Thoracic aorta (tissue), 2 donors: ENCODE measurements around the gene DISC1. TPM values are rescaled to one million over a fixed set of nuclear protein-coding genes. Genes with fewer than 3 reads are reported as not detected.
"Not testable (repeated sequence)": the region's sequence is repeated elsewhere in the genome, so short reads cannot be mapped to it uniquely, and the experiment has no call there.

ENCODE experiments used
- ATAC-seq: fragments of 150-250 bp; one replicate; pipeline ENCODE4 v1.8.0; 2017; ENCODE audit warnings: low read depth; ENCODE audit not compliant: insufficient number of reproducible peaks, low FRiP score
- DNase-seq: peaks from one replicate; pipeline ENCODE4 v3.0.0-alpha.2; 2020; ENCODE audit warnings: low spot score
- H3K27ac ChIP-seq, 2 donors: fragments of 200-600 bp; sonication (generic); 1 replicate in 1 of 2; 2 replicates in 1 of 2; pipeline ENCODE4 v1.5.1; 2016; ENCODE audit warnings: mild to moderate bottlenecking in 2 of 2, moderate library complexity in 2 of 2
- H3K27me3 ChIP-seq: fragments of 200-600 bp; sonication (generic); replicated peaks from 2 replicates; pipeline ENCODE4 v1.6.0; 2016; ENCODE audit warnings: mild to moderate bottlenecking; ENCODE audit not compliant: insufficient read depth
- H3K36me3 ChIP-seq: fragments of 200-600 bp; sonication (generic); one replicate; pipeline ENCODE4 v1.5.1; 2016
- H3K4me1 ChIP-seq, 2 donors: fragments of 200-600 bp; sonication (generic); 1 replicate in 1 of 2; 2 replicates in 1 of 2; pipeline versions ENCODE4 v1.5.1 to v1.6.0; 2016; ENCODE audit warnings: low read depth in 2 of 2, mild to moderate bottlenecking in 1 of 2; ENCODE audit not compliant: control insufficient read depth in 1 of 2
- H3K4me3 ChIP-seq: fragments of 200-600 bp; sonication (generic); 2 replicates; pipeline ENCODE4 v1.5.1; 2016; ENCODE audit warnings: mild to moderate bottlenecking
- H3K9me3 ChIP-seq: fragments of 200-600 bp; sonication (generic); 2 replicates; pipeline ENCODE4 v1.5.1; 2016
- CTCF ChIP-seq: fragments of 200-600 bp; sonication (generic); IDR thresholded peaks from one replicate; pipeline ENCODE4 v1.5.1; 2019; ENCODE audit warnings: antibody characterized with exemption
- total RNA-seq, 2 donors: library from RNA; depleted of rRNA; stranded (reverse); fragments of >200 nt; gene quantifications; one replicate each; pipeline versions ENCODE4 v1.1.0 to v1.2.3, GENCODE V29; 2016

The DISC1 gene
- total RNA-seq, 2 donors from 2014 or later, result 13.1 to 26.9 TPM

GRCh38 chr1:231619257-231619634, 7.3 kb upstream of the DISC1 start:
- Histone ChIP-seq H3K27ac (no peak overlapping the region), H3K27me3 (no peaks in the 10 kb centered on the region), H3K4me1 (no peaks in the 10 kb centered on the region), H3K36me3 (no peaks in the 10 kb centered on the region), H3K9me3 (no peaks in the 10 kb centered on the region), H3K4me3 (no peak overlapping the region)
- no peak for DNase-seq
- ATAC-seq, result no peak
- TF ChIP-seq CTCF, result no peak

- H3K4me1 ChIP-seq, result peaks cover 7 to 16% of the 10 kb centered on the region in 2 donors
- H3K27me3 ChIP-seq, H3K4me3 ChIP-seq, DNase-seq, H3K36me3 ChIP-seq, H3K27ac ChIP-seq, H3K9me3 ChIP-seq, ATAC-seq: not testable (repeated sequence)
These were observed 1.5 kb upstream of the DISC1 start for GRCh38 chr1:231625042-231625441.

GRCh38 chr1:231625975-231626534, 535 bp upstream of the DISC1 start:
- Histone ChIP-seq H3K36me3 (no peaks in the 10 kb centered on the region), H3K4me1 (peaks cover 7 to 16% of the 10 kb centered on the region in 2 donors), H3K27ac (no peak overlapping the region), H3K9me3 (no peaks in the 10 kb centered on the region), H3K27me3 (no peaks in the 10 kb centered on the region), H3K4me3 (peak overlapping the region; percentile 87)
- DNase-seq, result no peak
- TF ChIP-seq CTCF, result no peak
- no peak for ATAC-seq

- DNase-seq (peak; percentile 7), ATAC-seq (no peak)
- TF ChIP-seq CTCF, result no peak
- Histone ChIP-seq H3K4me1 (peaks cover 7 to 16% of the 10 kb centered on the region in 2 donors), H3K36me3 (no peaks in the 10 kb centered on the region), H3K4me3 (peak overlapping the region; percentile 87), H3K27ac (peak overlapping the region; percentile 59 to 66), H3K27me3 (no peaks in the 10 kb centered on the region), H3K9me3 (no peaks in the 10 kb centered on the region)
These were observed 493 bp downstream of the DISC1 start for GRCh38 chr1:231626951-231627614.

DNA sequence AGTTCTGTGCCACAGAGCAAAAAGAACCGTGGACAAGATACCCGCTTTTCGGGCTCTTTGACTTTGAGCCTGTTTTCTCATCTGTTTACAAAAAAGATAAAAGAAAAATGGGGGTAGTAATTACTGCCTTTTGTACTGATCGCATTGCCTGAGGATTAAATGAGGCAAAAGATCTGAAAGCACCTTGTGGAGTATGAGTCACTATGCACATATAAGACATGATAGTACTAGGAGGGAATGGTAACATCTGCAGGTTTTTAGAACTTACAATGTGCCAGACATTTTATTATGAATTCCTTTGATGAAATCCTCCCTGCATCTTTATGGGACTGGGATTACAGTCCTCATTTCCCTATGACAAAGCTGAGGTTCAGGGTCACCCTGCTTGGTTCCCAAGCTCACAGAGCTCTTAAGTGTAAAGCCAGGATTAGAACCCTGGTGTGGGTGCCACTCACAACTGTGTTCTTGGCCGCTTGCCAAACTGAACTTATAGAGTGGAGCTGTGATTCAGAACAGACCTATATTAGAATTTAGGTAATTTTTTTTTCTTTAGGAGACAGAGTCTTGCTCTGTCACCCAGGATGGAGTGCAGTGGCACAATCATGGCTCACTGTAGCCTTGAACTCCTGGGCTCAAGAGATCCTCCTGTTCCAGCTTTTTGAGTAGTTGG, 1.8 kb downstream of the DISC1 start:
- ATAC-seq (no peak), DNase-seq (no peak)
- Histone ChIP-seq H3K27ac (no peak overlapping the region), H3K4me1 (peaks cover 7 to 16% of the 10 kb centered on the region in 2 donors), H3K9me3 (no peaks in the 10 kb centered on the region), H3K36me3 (no peaks in the 10 kb centered on the region), H3K27me3 (no peaks in the 10 kb centered on the region), H3K4me3 (peak overlapping the region; percentile 87)
- TF ChIP-seq CTCF, result no peak
